ENCODE data around the gene PPP1R8. TPM values are rescaled to one million over a fixed set of nuclear protein-coding genes. Genes with fewer than 3 reads are reported as not detected.

Gene PPP1R8
- total and polyA plus RNA-seq, 9 of the 15 experiments (the other 6 are each of a cell fraction or from before 2014, with no cell fraction given), result 16.2 to 107 (median 75.3) TPM

DNA sequence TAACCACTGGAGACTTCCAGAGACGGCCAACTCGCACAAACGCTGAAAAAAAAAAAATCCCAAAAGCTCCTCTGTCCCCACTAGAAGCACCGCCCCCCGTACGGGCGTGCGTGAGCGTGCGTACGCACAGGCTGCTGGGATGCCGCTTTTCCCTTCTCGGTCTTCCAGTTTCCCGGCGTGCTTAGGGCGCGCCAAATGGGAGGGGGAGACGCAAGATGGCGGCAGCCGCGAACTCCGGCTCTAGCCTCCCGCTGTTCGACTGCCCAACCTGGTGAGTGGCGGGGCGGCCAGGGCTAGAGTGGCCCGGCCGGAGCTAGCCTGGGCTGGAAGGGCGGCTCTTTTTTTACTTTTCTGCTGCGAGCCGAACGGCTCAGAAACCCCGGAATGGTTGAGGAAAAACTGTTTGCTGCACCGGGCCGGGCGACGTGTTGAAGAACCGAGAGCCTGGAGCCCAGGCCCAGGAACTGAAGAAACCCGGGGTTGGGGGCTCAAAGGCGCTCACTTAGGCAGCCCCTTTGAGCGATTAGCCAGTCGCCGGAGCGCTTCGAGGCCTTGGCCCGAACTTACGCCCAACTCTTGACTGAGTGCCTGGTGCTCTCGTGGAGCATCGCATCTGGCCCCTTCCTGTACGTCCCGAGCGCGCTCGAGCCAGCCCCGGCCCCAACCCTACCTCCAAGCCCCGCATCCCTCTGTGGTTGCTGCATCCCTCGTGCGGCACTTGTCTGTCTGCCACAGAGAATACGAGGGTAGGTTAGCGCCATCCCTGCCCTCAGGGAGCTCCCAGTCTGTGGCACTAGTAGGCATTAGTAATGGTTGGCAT lies at the start of gene PPP1R8 (continued):
- TF ChIP-seq, protein P1, sequence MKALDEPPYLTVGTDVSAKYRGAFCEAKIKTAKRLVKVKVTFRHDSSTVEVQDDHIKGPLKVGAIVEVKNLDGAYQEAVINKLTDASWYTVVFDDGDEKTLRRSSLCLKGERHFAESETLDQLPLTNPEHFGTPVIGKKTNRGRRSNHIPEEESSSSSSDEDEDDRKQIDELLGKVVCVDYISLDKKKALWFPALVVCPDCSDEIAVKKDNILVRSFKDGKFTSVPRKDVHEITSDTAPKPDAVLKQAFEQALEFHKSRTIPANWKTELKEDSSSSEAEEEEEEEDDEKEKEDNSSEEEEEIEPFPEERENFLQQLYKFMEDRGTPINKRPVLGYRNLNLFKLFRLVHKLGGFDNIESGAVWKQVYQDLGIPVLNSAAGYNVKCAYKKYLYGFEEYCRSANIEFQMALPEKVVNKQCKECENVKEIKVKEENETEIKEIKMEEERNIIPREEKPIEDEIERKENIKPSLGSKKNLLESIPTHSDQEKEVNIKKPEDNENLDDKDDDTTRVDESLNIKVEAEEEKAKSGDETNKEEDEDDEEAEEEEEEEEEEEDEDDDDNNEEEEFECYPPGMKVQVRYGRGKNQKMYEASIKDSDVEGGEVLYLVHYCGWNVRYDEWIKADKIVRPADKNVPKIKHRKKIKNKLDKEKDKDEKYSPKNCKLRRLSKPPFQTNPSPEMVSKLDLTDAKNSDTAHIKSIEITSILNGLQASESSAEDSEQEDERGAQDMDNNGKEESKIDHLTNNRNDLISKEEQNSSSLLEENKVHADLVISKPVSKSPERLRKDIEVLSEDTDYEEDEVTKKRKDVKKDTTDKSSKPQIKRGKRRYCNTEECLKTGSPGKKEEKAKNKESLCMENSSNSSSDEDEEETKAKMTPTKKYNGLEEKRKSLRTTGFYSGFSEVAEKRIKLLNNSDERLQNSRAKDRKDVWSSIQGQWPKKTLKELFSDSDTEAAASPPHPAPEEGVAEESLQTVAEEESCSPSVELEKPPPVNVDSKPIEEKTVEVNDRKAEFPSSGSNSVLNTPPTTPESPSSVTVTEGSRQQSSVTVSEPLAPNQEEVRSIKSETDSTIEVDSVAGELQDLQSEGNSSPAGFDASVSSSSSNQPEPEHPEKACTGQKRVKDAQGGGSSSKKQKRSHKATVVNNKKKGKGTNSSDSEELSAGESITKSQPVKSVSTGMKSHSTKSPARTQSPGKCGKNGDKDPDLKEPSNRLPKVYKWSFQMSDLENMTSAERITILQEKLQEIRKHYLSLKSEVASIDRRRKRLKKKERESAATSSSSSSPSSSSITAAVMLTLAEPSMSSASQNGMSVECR (CRISPR knock-in tag; IDR thresholded peaks at IDR 0.05), result 0 out of 2 replicates have a peak, but pooled peaks have one; percentile 61
- TF ChIP-seq MAFF (IDR thresholded peaks at IDR 0.05; ENCODE audit: low read length), result no peak
- no peak for TF ChIP-seq FOXJ3 (CRISPR knock-in tag; IDR thresholded peaks at IDR 0.05)
- TF ChIP-seq, protein P2, sequence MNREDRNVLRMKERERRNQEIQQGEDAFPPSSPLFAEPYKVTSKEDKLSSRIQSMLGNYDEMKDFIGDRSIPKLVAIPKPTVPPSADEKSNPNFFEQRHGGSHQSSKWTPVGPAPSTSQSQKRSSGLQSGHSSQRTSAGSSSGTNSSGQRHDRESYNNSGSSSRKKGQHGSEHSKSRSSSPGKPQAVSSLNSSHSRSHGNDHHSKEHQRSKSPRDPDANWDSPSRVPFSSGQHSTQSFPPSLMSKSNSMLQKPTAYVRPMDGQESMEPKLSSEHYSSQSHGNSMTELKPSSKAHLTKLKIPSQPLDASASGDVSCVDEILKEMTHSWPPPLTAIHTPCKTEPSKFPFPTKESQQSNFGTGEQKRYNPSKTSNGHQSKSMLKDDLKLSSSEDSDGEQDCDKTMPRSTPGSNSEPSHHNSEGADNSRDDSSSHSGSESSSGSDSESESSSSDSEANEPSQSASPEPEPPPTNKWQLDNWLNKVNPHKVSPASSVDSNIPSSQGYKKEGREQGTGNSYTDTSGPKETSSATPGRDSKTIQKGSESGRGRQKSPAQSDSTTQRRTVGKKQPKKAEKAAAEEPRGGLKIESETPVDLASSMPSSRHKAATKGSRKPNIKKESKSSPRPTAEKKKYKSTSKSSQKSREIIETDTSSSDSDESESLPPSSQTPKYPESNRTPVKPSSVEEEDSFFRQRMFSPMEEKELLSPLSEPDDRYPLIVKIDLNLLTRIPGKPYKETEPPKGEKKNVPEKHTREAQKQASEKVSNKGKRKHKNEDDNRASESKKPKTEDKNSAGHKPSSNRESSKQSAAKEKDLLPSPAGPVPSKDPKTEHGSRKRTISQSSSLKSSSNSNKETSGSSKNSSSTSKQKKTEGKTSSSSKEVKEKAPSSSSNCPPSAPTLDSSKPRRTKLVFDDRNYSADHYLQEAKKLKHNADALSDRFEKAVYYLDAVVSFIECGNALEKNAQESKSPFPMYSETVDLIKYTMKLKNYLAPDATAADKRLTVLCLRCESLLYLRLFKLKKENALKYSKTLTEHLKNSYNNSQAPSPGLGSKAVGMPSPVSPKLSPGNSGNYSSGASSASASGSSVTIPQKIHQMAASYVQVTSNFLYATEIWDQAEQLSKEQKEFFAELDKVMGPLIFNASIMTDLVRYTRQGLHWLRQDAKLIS (CRISPR knock-in tag; IDR thresholded peaks at IDR 0.05), result peak; percentile 88
- TF ChIP-seq DMBX1 (CRISPR knock-in tag; IDR thresholded peaks at IDR 0.05; ENCODE audit: borderline replicate concordance), result no peak
- TF ChIP-seq, protein P3, sequence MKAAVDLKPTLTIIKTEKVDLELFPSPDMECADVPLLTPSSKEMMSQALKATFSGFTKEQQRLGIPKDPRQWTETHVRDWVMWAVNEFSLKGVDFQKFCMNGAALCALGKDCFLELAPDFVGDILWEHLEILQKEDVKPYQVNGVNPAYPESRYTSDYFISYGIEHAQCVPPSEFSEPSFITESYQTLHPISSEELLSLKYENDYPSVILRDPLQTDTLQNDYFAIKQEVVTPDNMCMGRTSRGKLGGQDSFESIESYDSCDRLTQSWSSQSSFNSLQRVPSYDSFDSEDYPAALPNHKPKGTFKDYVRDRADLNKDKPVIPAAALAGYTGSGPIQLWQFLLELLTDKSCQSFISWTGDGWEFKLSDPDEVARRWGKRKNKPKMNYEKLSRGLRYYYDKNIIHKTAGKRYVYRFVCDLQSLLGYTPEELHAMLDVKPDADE (conservative IDR thresholded peaks at IDR 0.05; ENCODE audit: control insufficient read depth, low read depth, low read length), result no peak
- TF ChIP-seq ELF2 (CRISPR knock-in tag; IDR thresholded peaks at IDR 0.05), result no peak
- TF ChIP-seq, protein P4, sequence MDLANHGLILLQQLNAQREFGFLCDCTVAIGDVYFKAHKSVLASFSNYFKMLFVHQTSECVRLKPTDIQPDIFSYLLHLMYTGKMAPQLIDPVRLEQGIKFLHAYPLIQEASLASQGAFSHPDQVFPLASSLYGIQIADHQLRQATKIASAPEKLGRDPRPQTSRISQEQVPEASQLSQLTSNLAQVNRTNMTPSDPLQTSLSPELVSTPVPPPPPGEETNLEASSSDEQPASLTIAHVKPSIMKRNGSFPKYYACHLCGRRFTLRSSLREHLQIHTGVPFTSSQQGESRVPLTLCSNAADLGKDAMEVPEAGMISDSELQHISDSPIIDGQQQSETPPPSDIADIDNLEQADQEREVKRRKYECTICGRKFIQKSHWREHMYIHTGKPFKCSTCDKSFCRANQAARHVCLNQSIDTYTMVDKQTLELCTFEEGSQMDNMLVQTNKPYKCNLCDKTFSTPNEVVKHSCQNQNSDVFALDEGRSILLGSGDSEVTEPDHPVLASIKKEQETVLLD (IDR thresholded peaks at IDR 0.05), result peak; percentile 98
- TF ChIP-seq ADNP (tag; IDR thresholded peaks at IDR 0.05), result no peak
- TF ChIP-seq FOXJ2 (tag; IDR thresholded peaks at IDR 0.05), result no peak
- TF ChIP-seq OTX1 (CRISPR knock-in tag; IDR thresholded peaks at IDR 0.05), result no peak
- TF ChIP-seq, protein P5, sequence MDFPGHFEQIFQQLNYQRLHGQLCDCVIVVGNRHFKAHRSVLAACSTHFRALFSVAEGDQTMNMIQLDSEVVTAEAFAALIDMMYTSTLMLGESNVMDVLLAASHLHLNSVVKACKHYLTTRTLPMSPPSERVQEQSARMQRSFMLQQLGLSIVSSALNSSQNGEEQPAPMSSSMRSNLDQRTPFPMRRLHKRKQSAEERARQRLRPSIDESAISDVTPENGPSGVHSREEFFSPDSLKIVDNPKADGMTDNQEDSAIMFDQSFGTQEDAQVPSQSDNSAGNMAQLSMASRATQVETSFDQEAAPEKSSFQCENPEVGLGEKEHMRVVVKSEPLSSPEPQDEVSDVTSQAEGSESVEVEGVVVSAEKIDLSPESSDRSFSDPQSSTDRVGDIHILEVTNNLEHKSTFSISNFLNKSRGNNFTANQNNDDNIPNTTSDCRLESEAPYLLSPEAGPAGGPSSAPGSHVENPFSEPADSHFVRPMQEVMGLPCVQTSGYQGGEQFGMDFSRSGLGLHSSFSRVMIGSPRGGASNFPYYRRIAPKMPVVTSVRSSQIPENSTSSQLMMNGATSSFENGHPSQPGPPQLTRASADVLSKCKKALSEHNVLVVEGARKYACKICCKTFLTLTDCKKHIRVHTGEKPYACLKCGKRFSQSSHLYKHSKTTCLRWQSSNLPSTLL (IDR thresholded peaks at IDR 0.05), result no peak
- no peak; the same call in 1 of the 2 replicates for TF ChIP-seq ZKSCAN8 (CRISPR knock-in tag; IDR thresholded peaks at IDR 0.05)

Data from K562 (cell line).